GM19193 (cell line): Measurements from ENCODE around the gene ARTN.

ENCODE experiments used
- POLR2A ChIP-seq: IDR thresholded peaks from 4 replicates; pipeline ENCODE4 v1.6.1; 2011; ENCODE audit not compliant: insufficient read depth, insufficient read length; ENCODE audit errors: extremely low read depth

The ARTN gene

GRCh38 chr1:43952731-43953346 lies 19.2 kb downstream of the ARTN start:
- no peak for TF ChIP-seq POLR2A

- TF ChIP-seq POLR2A, result no peak
Measured at GRCh38 chr1:43953361-43953760, 19.8 kb downstream of the ARTN start.

- no peak for TF ChIP-seq POLR2A
Measured at GRCh38 chr1:43954036-43954435, 20.4 kb downstream of the ARTN start.

- no peak for TF ChIP-seq POLR2A
Measured at GRCh38 chr1:43956234-43956633, 22.6 kb downstream of the ARTN start.

GRCh38 chr1:43957407-43958040 lies 23.9 kb downstream of the ARTN start:
- no peak for TF ChIP-seq POLR2A

GRCh38 chr1:43958351-43959255 lies 25.0 kb downstream of the ARTN start:
- TF ChIP-seq POLR2A, result no peak

GRCh38 chr1:43960798-43961197 lies 27.2 kb downstream of the ARTN start:
- no peak for TF ChIP-seq POLR2A

GRCh38 chr1:43961692-43962091 lies 28.1 kb downstream of the ARTN start:
- no peak for TF ChIP-seq POLR2A

GRCh38 chr1:43962324-43962723 lies 28.7 kb downstream of the ARTN start:
- no peak for TF ChIP-seq POLR2A

GRCh38 chr1:43963006-43963405 lies 29.4 kb downstream of the ARTN start:
- TF ChIP-seq POLR2A, result no peak

- TF ChIP-seq POLR2A, result no peak
Measured at GRCh38 chr1:43963890-43964289, 30.3 kb downstream of the ARTN start.

- TF ChIP-seq POLR2A, result no peak
Measured at GRCh38 chr1:43965316-43965715, 31.7 kb downstream of the ARTN start.

- TF ChIP-seq POLR2A, result no peak
Measured at GRCh38 chr1:43968348-43968948, 34.8 kb downstream of the ARTN start.

GRCh38 chr1:43969416-43969745 lies 35.8 kb downstream of the ARTN start:
- no peak for TF ChIP-seq POLR2A

GRCh38 chr1:43969746-43970466 lies 36.3 kb downstream of the ARTN start, which contains the start of gene DPH2:
DPH2 (plus strand) TSS chr1:43970010; CDS start chr1:43970176, 166 bp downstream.
- peak; percentile 60 for TF ChIP-seq POLR2A
